ENCODE measurements around the gene JDP2.

The JDP2 gene

DNA sequence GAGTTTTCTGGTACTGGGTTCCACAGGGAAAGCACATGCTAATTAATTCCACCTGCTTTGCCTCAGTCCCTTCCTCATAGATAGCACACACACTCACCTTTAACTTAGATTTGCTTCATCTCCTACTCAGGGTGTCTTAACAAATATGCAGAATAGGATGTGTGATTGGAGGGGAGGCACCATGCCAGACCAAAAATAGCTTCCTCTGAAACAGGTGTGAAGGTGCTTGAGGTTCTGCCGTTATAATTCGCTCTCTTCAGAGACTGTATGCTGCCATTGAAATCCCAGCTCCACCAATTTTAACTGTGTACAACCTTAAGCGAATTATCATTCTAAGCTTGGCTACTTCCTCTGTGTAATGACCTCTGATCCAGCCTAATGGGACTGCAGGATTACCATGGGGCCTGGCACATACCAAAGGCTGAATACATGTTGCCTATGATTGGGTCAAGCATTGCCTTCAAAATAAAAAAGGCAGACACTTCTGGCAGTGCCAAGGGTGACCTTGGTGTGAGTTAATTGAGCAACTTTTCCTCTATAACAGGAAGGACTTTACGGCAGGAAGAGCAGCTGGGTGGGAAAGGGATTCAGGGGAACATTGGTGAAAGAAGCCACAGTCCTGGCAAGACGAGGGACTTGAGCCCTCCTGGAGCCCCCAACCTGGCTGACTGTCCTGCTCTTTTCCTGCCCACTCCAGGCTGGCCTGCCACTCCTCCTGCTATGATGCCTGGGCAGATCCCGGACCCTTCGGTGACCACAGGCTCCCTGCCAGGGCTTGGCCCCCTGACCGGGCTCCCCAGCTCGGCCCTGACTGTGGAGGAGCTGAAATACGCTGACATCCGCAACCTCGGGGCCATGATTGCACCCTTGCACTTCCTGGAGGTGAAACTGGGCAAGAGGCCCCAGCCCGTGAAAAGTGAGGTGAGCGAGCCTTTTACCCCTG, 9.7 kb downstream of the JDP2 start:
- DNase-seq (ENCODE audit: low spot score): no peak

- no peak for DNase-seq (ENCODE audit: low spot score)
Measured at GRCh38 chr14:75438486-75439080, 10.8 kb downstream of the JDP2 start.

DNA sequence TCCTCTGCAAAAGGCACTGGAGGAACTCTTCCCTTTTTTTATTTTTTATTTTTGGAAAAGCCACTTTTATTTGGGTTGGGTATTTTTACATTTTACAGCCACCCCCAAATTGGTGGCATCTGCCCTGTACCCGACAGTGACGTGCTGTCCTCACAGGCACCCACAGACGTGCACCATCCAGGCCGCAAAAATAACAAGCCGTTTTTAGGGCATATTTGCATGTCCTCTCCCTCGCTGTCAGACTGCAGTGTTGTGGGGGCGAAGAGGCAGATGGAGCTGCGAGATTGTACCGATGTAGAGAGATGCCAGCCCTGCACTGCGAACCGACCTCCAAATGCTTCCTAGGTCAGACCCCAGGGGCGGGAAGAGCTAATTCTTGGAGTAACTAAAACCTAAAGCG, 12.2 kb downstream of the JDP2 start:
- DNase-seq (ENCODE audit: low spot score): no peak

GRCh38 chr14:75440733-75441477, 13.1 kb downstream of the JDP2 start:
- no peak for DNase-seq (ENCODE audit: low spot score)

DNA sequence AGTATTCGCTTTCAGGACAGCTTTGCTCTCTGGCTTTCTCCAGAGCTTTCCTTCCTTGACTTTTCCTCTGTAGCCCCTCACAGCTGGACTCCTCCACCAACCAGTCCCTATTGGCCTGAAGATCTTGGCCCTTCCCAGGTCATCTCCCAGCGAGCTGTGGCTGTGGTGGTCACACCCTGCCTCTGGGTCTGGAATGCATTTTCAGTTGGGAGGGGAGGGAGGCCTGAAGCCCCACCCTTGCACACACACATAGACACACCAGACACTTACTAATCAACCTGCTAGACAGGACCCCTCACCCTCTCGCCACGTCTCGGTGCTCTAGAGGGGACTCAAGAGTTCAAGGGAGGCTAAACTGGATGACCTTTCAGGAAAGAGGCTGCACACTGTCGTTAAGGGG, 13.9 kb downstream of the JDP2 start:
- DNase-seq (ENCODE audit: low spot score): no peak

DNA sequence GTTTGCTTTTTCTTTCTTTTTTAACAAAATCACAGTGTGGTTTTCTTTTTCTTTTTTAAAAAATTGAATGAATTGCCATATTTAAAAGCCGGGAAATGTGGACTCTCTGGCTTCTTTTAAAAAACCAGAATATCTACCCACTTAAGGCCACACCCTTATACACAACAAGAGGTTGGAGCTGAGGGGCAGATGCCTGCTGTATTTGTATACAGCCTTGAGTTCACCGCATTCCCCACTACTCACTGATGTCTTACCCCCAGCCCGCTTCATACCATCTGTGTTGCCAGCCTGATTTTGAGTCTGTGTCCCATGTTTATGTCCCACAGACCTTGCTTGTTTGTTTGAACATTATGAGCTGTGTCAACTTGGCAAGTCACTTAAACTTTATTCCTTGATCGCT, 14.3 kb downstream of the JDP2 start:
- no peak for DNase-seq (ENCODE audit: low spot score)

GRCh38 chr14:75442642-75443041, 14.8 kb downstream of the JDP2 start:
- DNase-seq (ENCODE audit: low spot score): no peak

DNA sequence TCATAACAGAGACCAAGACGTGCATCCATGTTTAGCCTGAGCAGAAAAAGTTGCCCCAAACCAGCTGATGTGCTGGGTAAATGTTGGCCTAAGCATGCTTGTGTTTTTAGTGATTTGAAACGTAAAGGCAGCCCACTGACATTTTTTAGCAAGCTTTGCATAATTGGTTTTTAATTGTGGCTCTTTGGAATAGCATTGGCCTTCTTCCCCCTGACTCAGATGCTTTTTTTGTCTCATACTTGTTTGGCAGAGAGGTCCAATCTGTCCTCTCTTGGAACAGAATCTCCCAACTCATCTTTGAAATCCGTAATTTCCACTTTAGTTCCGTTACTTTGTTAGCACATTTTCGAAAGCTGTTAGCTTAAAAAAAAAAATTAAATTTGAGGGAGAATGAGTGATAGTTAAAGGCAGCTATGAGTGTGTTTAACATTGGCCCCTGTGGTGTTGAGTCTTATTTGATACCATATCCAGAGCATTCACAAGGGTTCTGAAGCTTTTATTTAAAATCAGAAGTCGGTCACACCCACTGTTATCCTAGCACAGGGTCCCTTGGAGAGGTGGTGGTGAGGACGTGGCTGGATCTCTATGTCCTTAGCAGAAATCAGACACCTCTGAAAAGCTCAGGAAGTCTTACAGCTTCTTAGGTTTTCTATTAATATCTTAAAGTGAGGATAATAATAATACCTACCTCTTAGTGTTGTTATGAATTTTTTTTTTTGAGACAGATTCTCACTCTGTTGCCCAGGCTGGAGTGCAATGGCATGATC, 15.6 kb downstream of the JDP2 start:
- DNase-seq (ENCODE audit: low spot score): no peak

DNA sequence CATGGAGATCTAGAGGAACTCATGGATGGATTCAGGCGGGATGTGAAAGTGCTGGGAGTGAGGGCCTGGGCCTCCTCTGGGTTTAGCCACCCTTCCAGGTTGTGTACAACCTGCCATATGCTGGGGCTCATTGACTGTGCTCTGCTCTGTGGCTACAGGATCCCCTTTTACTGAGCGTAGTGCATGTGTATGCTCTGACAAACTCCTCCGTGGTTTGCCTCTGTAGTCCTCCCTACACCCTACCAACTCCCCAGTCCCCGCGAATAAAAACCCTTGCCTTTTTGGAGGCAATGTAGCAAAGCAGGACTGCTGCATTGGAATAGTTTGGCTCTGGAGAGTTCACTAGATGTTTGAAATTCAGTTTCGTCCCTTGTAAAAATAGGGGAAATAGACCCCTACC, 17.4 kb downstream of the JDP2 start:
- DNase-seq (ENCODE audit: low spot score): no peak

- no peak for DNase-seq (ENCODE audit: low spot score)
Measured at GRCh38 chr14:75445963-75446362, 18.1 kb downstream of the JDP2 start.

- DNase-seq (ENCODE audit: low spot score): no peak
Measured at GRCh38 chr14:75446447-75446846, 18.6 kb downstream of the JDP2 start.

DNA sequence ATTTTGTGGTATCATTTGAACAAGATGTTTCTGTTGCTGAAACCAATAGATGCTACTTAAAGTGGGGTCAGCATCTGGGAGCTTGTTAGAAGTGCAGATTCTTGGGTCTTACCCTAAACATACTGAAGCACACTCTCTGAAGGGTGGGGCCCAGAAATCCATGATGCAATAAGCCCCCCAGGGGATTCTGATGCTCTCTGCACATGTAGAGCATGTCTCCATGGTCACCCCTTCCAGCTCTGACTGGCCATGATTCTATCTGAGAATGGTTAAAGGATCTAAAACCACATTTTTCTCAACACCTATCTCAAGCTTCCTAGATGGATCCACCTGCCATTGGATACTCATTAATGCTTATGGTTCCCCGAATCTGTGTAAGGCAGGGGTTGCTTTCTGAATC, 20.4 kb downstream of the JDP2 start:
- no peak for DNase-seq (ENCODE audit: low spot score)

- DNase-seq (ENCODE audit: low spot score): no peak
Measured at GRCh38 chr14:75449036-75449435, 21.2 kb downstream of the JDP2 start.

GRCh38 chr14:75449696-75450095, 21.9 kb downstream of the JDP2 start:
- no peak for DNase-seq (ENCODE audit: low spot score)

DNA sequence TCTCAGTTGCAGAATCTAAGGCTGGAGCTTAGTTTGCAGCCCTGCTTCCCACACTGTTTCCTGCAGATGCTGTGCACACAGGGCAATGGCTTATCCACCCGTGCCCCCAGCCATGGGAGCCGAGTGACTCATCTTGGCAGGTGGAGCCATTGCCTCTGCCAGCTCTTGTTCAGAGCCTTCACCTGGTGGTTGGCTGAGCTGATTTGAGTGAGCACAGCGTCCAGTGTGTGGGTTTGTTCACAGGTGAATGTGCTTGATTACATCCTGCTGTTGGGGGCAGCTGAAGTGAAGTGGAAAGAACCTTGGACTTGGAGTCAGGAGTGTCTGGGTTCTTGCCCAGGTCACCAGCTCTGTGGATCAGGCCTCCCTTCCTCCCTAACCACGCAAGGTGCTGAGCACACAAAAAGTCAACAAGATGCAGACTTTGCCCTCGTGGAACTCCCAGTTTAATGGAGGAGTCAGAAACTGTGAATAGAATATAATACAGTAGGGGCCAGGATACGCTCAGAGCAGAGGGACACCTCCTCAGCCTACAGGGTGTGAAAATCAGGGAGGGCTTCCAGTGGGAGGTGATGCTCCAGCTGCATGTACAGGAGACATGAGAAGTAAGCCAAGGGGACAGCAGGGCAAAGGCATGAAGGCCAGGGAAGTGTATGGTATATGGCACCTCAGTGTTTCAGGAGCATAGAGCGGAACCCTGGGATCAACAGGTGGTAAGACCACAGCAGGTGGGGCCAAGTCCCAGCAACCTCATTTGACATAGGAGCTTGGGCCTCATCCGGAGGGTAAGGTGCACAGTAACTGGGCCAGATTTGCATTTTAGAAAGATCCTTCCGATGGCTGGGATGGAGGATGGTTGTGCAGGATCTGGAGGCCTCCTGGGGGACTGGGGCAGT, 22.8 kb downstream of the JDP2 start:
- no peak for DNase-seq (ENCODE audit: low spot score)

- no peak for DNase-seq (ENCODE audit: low spot score)
Measured at GRCh38 chr14:75452324-75452723, 24.5 kb downstream of the JDP2 start.

- DNase-seq (ENCODE audit: low spot score): no peak
Measured at GRCh38 chr14:75452900-75453816, 25.3 kb downstream of the JDP2 start.

DNA sequence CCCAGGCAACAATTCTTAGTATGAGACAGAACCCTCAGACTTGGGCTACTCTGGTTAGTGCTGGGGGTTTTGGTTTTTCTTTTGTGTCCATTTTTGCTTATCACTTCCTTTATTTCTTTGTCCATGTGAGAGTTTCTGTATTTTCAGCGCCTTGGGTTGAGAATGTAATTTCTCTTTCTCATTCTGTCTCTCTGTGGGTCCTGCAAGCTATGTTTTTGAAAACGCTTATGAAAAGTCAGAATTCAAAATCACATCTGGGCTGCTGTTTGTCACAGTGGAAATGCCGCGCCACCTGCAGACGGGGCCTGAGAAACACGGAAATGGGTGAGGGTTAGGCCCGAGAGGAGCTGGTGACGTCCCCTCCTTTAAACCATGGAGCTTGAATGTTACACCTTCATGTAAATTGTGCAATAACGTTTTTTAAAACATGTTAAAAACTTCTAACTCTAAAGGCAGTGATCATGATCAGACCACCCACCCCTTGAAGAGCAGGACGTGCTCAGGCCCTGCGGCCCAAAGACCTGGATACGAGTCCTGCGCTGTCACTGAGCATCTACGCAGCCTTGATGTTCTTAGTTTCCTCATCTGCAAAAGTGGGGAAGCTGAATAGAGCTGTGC, 26.1 kb downstream of the JDP2 start:
- DNase-seq (ENCODE audit: low spot score): peak; percentile 6

- no peak for DNase-seq (ENCODE audit: low spot score)
Measured at GRCh38 chr14:75454963-75455546, 27.2 kb downstream of the JDP2 start.
